HCT116 (cell line): ENCODE data around the gene DGKZ. TPM values are rescaled to one million over a fixed set of nuclear protein-coding genes. Genes with fewer than 3 reads are reported as not detected.

Experiments
- ATAC-seq: fragments of 200-7000 bp; cut with Tn5 transposase; 2 replicates; pipeline ENCODE4 v1.9.1; 2020; ENCODE audit warnings: mild to moderate bottlenecking, moderate library complexity
- BruUV-seq: library from RNA; stranded (reverse); fragments of 400-500 nt; replicated peaks from 2 replicates; lab custom pipeline; 2021; lab: Mats Ljungman, UMichigan
- CTCF ChIA-PET: fragments of 300-600 bp; sonication (Branson Sonifier 250); formaldehyde crosslinking; loops from one replicate; lab custom pipeline; 2021; ENCODE audit warnings: antibody characterized with exemption; lab: Charles Lee
- POLR2A ChIA-PET: fragments of 300-600, 350-600 bp; sonication (Branson Sonifier 250); formaldehyde crosslinking; loops from one replicate; lab custom pipeline; 2021; ENCODE audit warnings: antibody characterized with exemption; lab: Charles Lee
- RAD21 ChIA-PET, 2 experiments: fragments of 300-600 bp; sonication (Branson Sonifier 250); formaldehyde crosslinking; loops; one replicate each; lab custom pipeline; 2023; ENCODE audit warnings: low total read pairs in 2 of 2; ENCODE audit not compliant: uncharacterized antibody in 2 of 2, unreplicated experiment in 2 of 2, low non-redundant PET in 1 of 2; lab: Charles Lee
- DNase-seq: peaks from one replicate; pipeline ENCODE4 v3.0.0-alpha.2; 2010; ENCODE audit warnings: low read depth, low spot score
- H2AFZ ChIP-seq: fragments of 200-600 bp; shearing (Covaris generic), sonication (generic); 2 replicates; pipeline ENCODE4 v1.6.1; 2017; ENCODE audit warnings: low read depth, mixed run types, mixed read lengths, antibody characterized with exemption, low read length; ENCODE audit not compliant: poor library complexity, severe bottlenecking
- H3K27ac ChIP-seq: 2 replicates; pipeline ENCODE4 v1.5.1; 2012; ENCODE audit warnings: low read depth, low read length
- H3K27me3 ChIP-seq: fragments of 200-600 bp; sonication (generic); 2 replicates; pipeline ENCODE4 v1.6.1; 2016; ENCODE audit warnings: mixed run types, low read length, mixed read lengths; ENCODE audit not compliant: insufficient read depth
- H3K36me3 ChIP-seq, 2 experiments: fragments of 200-500 bp in 1 of 2; fragments of 200-600 bp in 1 of 2; sonication (Bioruptor generic) in 1 of 2; sonication (generic) in 1 of 2; 2 replicates each; pipeline versions ENCODE4 v1.5.1 to v1.6.1; 2014 to 2016; ENCODE audit warnings: low read length in 2 of 2, inconsistent platforms in 1 of 2, mixed read lengths in 1 of 2, mixed run types in 1 of 2; ENCODE audit not compliant: insufficient read depth in 2 of 2, control insufficient read depth in 1 of 2
- H3K4me1 ChIP-seq, 2 experiments: fragments of 200-600 bp in 1 of 2; sonication (generic) in 1 of 2; 2 replicates each; pipeline versions ENCODE4 v1.5.1 to v1.6.1; 2012 to 2017; ENCODE audit warnings: low read length in 2 of 2, inconsistent platforms in 1 of 2, mild to moderate bottlenecking in 1 of 2, mixed read lengths in 1 of 2, mixed run types in 1 of 2, moderate library complexity in 1 of 2; ENCODE audit not compliant: insufficient read depth in 2 of 2, control insufficient read depth in 1 of 2
- H3K4me2 ChIP-seq: fragments of 200-600 bp; sonication (generic); 2 replicates; pipeline ENCODE4 v1.6.1; 2017; ENCODE audit warnings: mixed run types, low read length, mixed read lengths
- H3K4me3 ChIP-seq, 2 experiments: fragments of 200-600 bp in 1 of 2; sonication (generic) in 1 of 2; replicated peaks in 1 of 2; 2 replicates each; pipeline ENCODE4 v1.5.1; 2011 to 2016; ENCODE audit warnings: low read length in 2 of 2, control low read depth in 1 of 2, low read depth in 1 of 2, mild to moderate bottlenecking in 1 of 2, mixed read lengths in 1 of 2, mixed run types in 1 of 2
- H3K79me2 ChIP-seq: fragments of 200-600 bp; sonication (generic); 2 replicates; pipeline ENCODE4 v1.6.1; 2017; ENCODE audit warnings: mild to moderate bottlenecking, mixed run types, low read length, moderate library complexity, mixed read lengths; ENCODE audit not compliant: insufficient read depth
- H3K9ac ChIP-seq: fragments of 200-600 bp; sonication (generic); 2 replicates; pipeline ENCODE4 v1.6.1; 2016; ENCODE audit warnings: low read length, mixed read lengths
- H3K9me2 ChIP-seq: fragments of 200-600 bp; sonication (generic), shearing (Covaris generic); 2 replicates; pipeline ENCODE4 v1.6.1; 2017; ENCODE audit warnings: mixed run types, mild to moderate bottlenecking, moderate library complexity; ENCODE audit not compliant: insufficient read depth
- H3K9me3 ChIP-seq, 2 experiments: fragments of 200-500 bp in 1 of 2; fragments of 200-600 bp in 1 of 2; sonication (Bioruptor generic) in 1 of 2; sonication (generic) in 1 of 2; 2 replicates each; pipeline ENCODE4 v1.6.1; 2014 to 2017; ENCODE audit warnings: low read length in 2 of 2, mixed read lengths in 2 of 2, inconsistent platforms in 1 of 2, low read depth in 1 of 2, mild to moderate bottlenecking in 1 of 2, mixed run types in 1 of 2, moderate library complexity in 1 of 2; ENCODE audit not compliant: control insufficient read depth in 1 of 2, insufficient read depth in 1 of 2
- H4K20me1 ChIP-seq: fragments of 200-600 bp; sonication (generic), shearing (Covaris generic); 2 replicates; pipeline ENCODE4 v1.6.1; 2017; ENCODE audit warnings: mixed run types, mild to moderate bottlenecking, moderate library complexity; ENCODE audit not compliant: insufficient read depth
- CBX3 ChIP-seq: IDR thresholded peaks from 2 replicates; pipeline ENCODE4 v1.6.1; 2012; ENCODE audit warnings: low read depth
- CEBPB ChIP-seq: IDR thresholded peaks from 2 replicates; pipeline ENCODE4 v1.6.1; 2012; ENCODE audit warnings: low read depth
- EGR1 ChIP-seq: IDR thresholded peaks from 2 replicates; pipeline ENCODE4 v1.6.1; 2012; ENCODE audit warnings: low read depth
- ELF1 ChIP-seq: IDR thresholded peaks from 2 replicates; pipeline ENCODE4 v1.6.1; 2012; ENCODE audit warnings: low read depth, borderline replicate concordance
- EZH2phosphoT487 ChIP-seq: fragments of 200-600 bp; IDR thresholded peaks from 2 replicates; pipeline ENCODE4 v1.6.1; 2018; ENCODE audit warnings: antibody characterized with exemption, borderline replicate concordance
- FOSL1 ChIP-seq: IDR thresholded peaks from 2 replicates; pipeline ENCODE4 v1.6.1; 2012; ENCODE audit warnings: low read depth
- POLR2A ChIP-seq: IDR thresholded peaks from 2 replicates; pipeline ENCODE4 v1.7.0; 2011; ENCODE audit warnings: borderline replicate concordance; ENCODE audit not compliant: insufficient read depth, insufficient read length; ENCODE audit errors: extremely low read depth
- POLR2AphosphoS5 ChIP-seq: IDR thresholded peaks from 2 replicates; pipeline ENCODE4 v1.6.1; 2011; ENCODE audit warnings: mild to moderate bottlenecking, low read depth, low read length, moderate library complexity
- RAD21 ChIP-seq: IDR thresholded peaks from 2 replicates; pipeline ENCODE4 v1.6.1; 2012; ENCODE audit warnings: low read depth, mild to moderate bottlenecking
- SIN3A ChIP-seq: IDR thresholded peaks from 2 replicates; pipeline ENCODE4 v1.6.1; 2012; ENCODE audit warnings: low read depth
- SRF ChIP-seq: IDR thresholded peaks from 2 replicates; pipeline ENCODE4 v1.6.1; 2012; ENCODE audit warnings: low read depth
- TCF7L2 ChIP-seq: IDR thresholded peaks from 2 replicates; pipeline ENCODE4 v1.7.0; 2011; ENCODE audit warnings: borderline replicate concordance, inconsistent platforms; ENCODE audit not compliant: insufficient read depth, insufficient read length; ENCODE audit errors: extremely low read depth
- YY1 ChIP-seq: IDR thresholded peaks from 2 replicates; pipeline ENCODE4 v1.6.1; 2011; ENCODE audit warnings: low read length, low read depth, moderate library complexity, mild to moderate bottlenecking; ENCODE audit not compliant: insufficient replicate concordance; ENCODE audit errors: extremely low read depth
- ZFX ChIP-seq: fragments of 450-650 bp; IDR thresholded peaks from 2 replicates; pipeline ENCODE4 v1.6.1; 2017
- ZNF274 ChIP-seq: fragments of 200-500 bp; sonication (Bioruptor generic); IDR thresholded peaks from 2 replicates; pipeline ENCODE4 v1.6.1; 2014; ENCODE audit warnings: mild to moderate bottlenecking, low read depth, low read length, inconsistent platforms
- intact Hi-C: fragments of 100-400 bp; cut with micrococcal nuclease; formaldehyde crosslinking; loops from 2 replicates; pipeline ENCODE4 v1.10.0; 2022
- total RNA-seq: library from RNA; stranded (reverse); gene quantifications from one replicate; pipeline ENCODE4 v1.2.1, GENCODE V29; 2021; ENCODE audit not compliant: unreplicated experiment
- TF ChIP-seq, protein P1 (sequence below): IDR thresholded peaks from 2 replicates; pipeline ENCODE4 v1.6.1; 2012; ENCODE audit warnings: low read depth
- TF ChIP-seq, protein P2 (sequence below), 3 experiments: fragments of 200-600 bp in 1 of 3; sonication (generic) in 1 of 3; IDR thresholded peaks in 2 of 3; conservative IDR thresholded peaks in 1 of 3; 2 replicates each; pipeline ENCODE4 v1.5.1; 2012 to 2017; ENCODE audit warnings: low read depth in 2 of 3, low read length in 2 of 3, antibody characterized with exemption in 1 of 3, borderline replicate concordance in 1 of 3, control low read depth in 1 of 3, mild to moderate bottlenecking in 1 of 3, mixed read lengths in 1 of 3, mixed run types in 1 of 3, moderate library complexity in 1 of 3; ENCODE audit not compliant: insufficient read depth in 1 of 3
- TF ChIP-seq, protein P3 (sequence below): IDR thresholded peaks from 2 replicates; pipeline ENCODE4 v1.6.1; 2012

Gene DGKZ
- total RNA-seq, 1 experiment from 2014 or later: 70.2 TPM

DNA sequence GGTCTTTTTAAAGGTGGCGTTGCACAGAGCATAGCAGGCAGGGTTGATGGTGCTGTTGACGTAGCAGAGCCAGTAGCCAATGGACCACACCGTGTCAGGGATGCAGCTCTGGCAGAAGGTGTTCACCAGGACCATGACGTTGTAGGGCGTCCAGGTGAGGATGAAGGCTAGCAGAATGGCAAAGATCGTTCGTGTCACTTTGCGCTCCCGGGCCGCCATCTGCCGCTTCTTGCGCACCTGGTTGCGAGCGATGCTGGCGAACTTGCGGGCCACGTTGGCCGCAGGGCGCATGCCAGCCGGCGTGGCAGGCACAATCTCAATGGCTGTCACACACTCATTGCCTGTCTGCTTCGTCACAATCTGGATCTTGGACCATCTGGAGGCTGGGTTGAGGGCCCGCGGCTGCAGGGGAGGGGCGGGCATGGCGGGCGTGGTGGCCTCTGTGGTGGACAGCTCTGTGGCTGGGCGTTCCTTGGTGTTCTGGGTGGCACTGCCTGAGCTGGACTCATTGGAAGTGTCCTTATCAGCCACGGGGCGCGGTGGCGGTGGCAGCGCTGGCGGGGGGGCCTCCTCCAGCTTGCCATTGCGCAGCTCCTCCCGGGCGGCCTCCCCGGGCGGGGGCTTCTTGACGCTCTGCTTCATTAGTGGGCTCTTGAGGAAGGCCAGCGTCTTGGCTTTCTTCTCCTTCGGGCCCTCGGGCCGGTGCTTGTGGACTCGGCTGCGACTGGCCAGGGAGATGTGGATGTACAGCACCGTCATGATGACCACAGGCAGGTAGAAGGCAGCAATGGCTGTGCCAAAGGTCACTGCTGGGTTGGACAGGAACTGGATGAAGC, 38.1 kb downstream of the DGKZ start:
- Histone ChIP-seq H3K9me3 (no peaks in the 10 kb centered on the region), H4K20me1 (no peaks in the 10 kb centered on the region), H3K9ac (no peak overlapping the region), H2AFZ (no peak overlapping the region), H3K27ac (no peak overlapping the region), H3K79me2 (peaks cover 12% of the 10 kb centered on the region; the same call in 1 of the 2 replicates), H3K4me2 (no peak overlapping the region), H3K36me3 (no peaks in the 10 kb centered on the region), H3K9me2 (no peaks in the 10 kb centered on the region), H3K27me3 (no peaks in the 10 kb centered on the region), H3K4me1 (peaks cover 27 to 80% of the 10 kb centered on the region in 2 experiments), H3K4me3 (no peak overlapping the region)
- ChIA-PET RAD21 (no interaction called here), CTCF (no interaction called here), POLR2A (no interaction called here)
- ATAC-seq (no peak), DNase-seq (no peak)
- intact Hi-C loops: loop anchor here (10.0 kb wide), 2 partner anchors 229 to 419 kb away; partner anchors contain the start of genes ATG13 and HARBI1
- TF ChIP-seq POLR2A (no peak), SIN3A (no peak), TCF7L2 (no peak), POLR2AphosphoS5 (no peak), YY1 (no peak), SRF (no peak), RAD21 (no peak), ELF1 (no peak), FOSL1 (no peak), CEBPB (no peak), ZNF274 (no peak), CBX3 (no peak), EZH2phosphoT487 (no peak), EGR1 (no peak), ZFX (no peak)
- TF ChIP-seq, protein P1, sequence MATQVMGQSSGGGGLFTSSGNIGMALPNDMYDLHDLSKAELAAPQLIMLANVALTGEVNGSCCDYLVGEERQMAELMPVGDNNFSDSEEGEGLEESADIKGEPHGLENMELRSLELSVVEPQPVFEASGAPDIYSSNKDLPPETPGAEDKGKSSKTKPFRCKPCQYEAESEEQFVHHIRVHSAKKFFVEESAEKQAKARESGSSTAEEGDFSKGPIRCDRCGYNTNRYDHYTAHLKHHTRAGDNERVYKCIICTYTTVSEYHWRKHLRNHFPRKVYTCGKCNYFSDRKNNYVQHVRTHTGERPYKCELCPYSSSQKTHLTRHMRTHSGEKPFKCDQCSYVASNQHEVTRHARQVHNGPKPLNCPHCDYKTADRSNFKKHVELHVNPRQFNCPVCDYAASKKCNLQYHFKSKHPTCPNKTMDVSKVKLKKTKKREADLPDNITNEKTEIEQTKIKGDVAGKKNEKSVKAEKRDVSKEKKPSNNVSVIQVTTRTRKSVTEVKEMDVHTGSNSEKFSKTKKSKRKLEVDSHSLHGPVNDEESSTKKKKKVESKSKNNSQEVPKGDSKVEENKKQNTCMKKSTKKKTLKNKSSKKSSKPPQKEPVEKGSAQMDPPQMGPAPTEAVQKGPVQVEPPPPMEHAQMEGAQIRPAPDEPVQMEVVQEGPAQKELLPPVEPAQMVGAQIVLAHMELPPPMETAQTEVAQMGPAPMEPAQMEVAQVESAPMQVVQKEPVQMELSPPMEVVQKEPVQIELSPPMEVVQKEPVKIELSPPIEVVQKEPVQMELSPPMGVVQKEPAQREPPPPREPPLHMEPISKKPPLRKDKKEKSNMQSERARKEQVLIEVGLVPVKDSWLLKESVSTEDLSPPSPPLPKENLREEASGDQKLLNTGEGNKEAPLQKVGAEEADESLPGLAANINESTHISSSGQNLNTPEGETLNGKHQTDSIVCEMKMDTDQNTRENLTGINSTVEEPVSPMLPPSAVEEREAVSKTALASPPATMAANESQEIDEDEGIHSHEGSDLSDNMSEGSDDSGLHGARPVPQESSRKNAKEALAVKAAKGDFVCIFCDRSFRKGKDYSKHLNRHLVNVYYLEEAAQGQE: no peak
- TF ChIP-seq, protein P2, sequence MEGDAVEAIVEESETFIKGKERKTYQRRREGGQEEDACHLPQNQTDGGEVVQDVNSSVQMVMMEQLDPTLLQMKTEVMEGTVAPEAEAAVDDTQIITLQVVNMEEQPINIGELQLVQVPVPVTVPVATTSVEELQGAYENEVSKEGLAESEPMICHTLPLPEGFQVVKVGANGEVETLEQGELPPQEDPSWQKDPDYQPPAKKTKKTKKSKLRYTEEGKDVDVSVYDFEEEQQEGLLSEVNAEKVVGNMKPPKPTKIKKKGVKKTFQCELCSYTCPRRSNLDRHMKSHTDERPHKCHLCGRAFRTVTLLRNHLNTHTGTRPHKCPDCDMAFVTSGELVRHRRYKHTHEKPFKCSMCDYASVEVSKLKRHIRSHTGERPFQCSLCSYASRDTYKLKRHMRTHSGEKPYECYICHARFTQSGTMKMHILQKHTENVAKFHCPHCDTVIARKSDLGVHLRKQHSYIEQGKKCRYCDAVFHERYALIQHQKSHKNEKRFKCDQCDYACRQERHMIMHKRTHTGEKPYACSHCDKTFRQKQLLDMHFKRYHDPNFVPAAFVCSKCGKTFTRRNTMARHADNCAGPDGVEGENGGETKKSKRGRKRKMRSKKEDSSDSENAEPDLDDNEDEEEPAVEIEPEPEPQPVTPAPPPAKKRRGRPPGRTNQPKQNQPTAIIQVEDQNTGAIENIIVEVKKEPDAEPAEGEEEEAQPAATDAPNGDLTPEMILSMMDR (IDR thresholded peaks at IDR 0.05 in 2 of 3, conservative IDR thresholded peaks at IDR 0.05 in 1 of 3; ENCODE audit: borderline replicate concordance in 1 of 3, insufficient read depth in 1 of 3, low read depth in 2 of 3, low read length in 2 of 3): no peak
- TF ChIP-seq, protein P3, sequence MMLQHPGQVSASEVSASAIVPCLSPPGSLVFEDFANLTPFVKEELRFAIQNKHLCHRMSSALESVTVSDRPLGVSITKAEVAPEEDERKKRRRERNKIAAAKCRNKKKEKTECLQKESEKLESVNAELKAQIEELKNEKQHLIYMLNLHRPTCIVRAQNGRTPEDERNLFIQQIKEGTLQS: no peak
- no TSS peak for BruUV-seq
